Measurements from ENCODE around the gene PGAM5.

Gene PGAM5

GRCh38 chr12:132708150-132708549 is 2.5 kb upstream of the PGAM5 start:
- Histone ChIP-seq H3K27me3 (ENCODE audit: control insufficient read depth in 1 of 2, insufficient read depth in 2 of 2, low read length in 2 of 2) (no peaks in the 10 kb centered on the region), H3K27ac (ENCODE audit: low read depth, low read length) (no peak overlapping the region), H3K9ac (ENCODE audit: low read depth in 1 of 2, low read length in 2 of 2) (no peak overlapping the region), H3K4me3 (ENCODE audit: low read depth in 1 of 2, low read length in 2 of 2) (no peak overlapping the region), H3K36me3 (ENCODE audit: control insufficient read depth in 1 of 2, insufficient read depth in 2 of 2, low read length in 2 of 2) (peaks cover 18 to 20% of the 10 kb centered on the region in 2 donors), H3K9me3 (ENCODE audit: control insufficient read depth in 1 of 2, low read length in 2 of 2) (no peaks in the 10 kb centered on the region), H3K4me1 (ENCODE audit: control insufficient read depth in 1 of 2, insufficient read depth in 2 of 2, low read length in 2 of 2) (peaks cover 0 to 6% of the 10 kb centered on the region in 2 donors)

- Histone ChIP-seq H3K36me3 (ENCODE audit: control insufficient read depth in 1 of 2, insufficient read depth in 2 of 2, low read length in 2 of 2) (peaks cover 7 to 11% of the 10 kb centered on the region in 2 donors), H3K9ac (ENCODE audit: low read depth in 1 of 2, low read length in 2 of 2) (peak overlapping the region; percentile 71 to 86), H3K9me3 (ENCODE audit: control insufficient read depth in 1 of 2, low read length in 2 of 2) (no peaks in the 10 kb centered on the region), H3K4me1 (ENCODE audit: control insufficient read depth in 1 of 2, insufficient read depth in 2 of 2, low read length in 2 of 2) (peaks cover 0 to 6% of the 10 kb centered on the region in 2 donors), H3K27ac (ENCODE audit: low read depth, low read length) (peak overlapping the region; percentile 83), H3K27me3 (ENCODE audit: control insufficient read depth in 1 of 2, insufficient read depth in 2 of 2, low read length in 2 of 2) (no peaks in the 10 kb centered on the region), H3K4me3 (ENCODE audit: low read depth in 1 of 2, low read length in 2 of 2) (peak overlapping the region; percentile 84 to 94)
Measured at GRCh38 chr12:132710043-132710404, 618 bp upstream of the PGAM5 start.

- peak overlapping the region; percentile 67 to 94 for H3K4me3 ChIP-seq (ENCODE audit: low read depth in 1 of 2, low read length in 2 of 2)
- H3K9me3 ChIP-seq (ENCODE audit: control insufficient read depth in 1 of 2, low read length in 2 of 2), result no peaks in the 10 kb centered on the region
- H3K27me3 ChIP-seq (ENCODE audit: control insufficient read depth in 1 of 2, insufficient read depth in 2 of 2, low read length in 2 of 2), result no peaks in the 10 kb centered on the region
- H3K4me1 ChIP-seq (ENCODE audit: control insufficient read depth in 1 of 2, insufficient read depth in 2 of 2, low read length in 2 of 2), result peaks cover 0 to 6% of the 10 kb centered on the region in 2 donors
- H3K36me3 ChIP-seq (ENCODE audit: control insufficient read depth in 1 of 2, insufficient read depth in 2 of 2, low read length in 2 of 2), result peaks cover 7 to 14% of the 10 kb centered on the region in 2 donors
- H3K27ac ChIP-seq (ENCODE audit: low read depth, low read length), result no peak overlapping the region
- H3K9ac ChIP-seq (ENCODE audit: low read depth in 1 of 2, low read length in 2 of 2), result peak overlapping the region; percentile 54 to 69
Measured at GRCh38 chr12:132711080-132711843, 620 bp downstream of the PGAM5 start.

GRCh38 chr12:132713123-132713522 is 2.5 kb downstream of the PGAM5 start:
- Histone ChIP-seq H3K4me3 (ENCODE audit: low read depth in 1 of 2, low read length in 2 of 2) (no peak overlapping the region), H3K36me3 (ENCODE audit: control insufficient read depth in 1 of 2, insufficient read depth in 2 of 2, low read length in 2 of 2) (peaks cover 3 to 18% of the 10 kb centered on the region in 2 donors), H3K9me3 (ENCODE audit: control insufficient read depth in 1 of 2, low read length in 2 of 2) (no peaks in the 10 kb centered on the region), H3K9ac (ENCODE audit: low read depth in 1 of 2, low read length in 2 of 2) (no peak overlapping the region), H3K27me3 (ENCODE audit: control insufficient read depth in 1 of 2, insufficient read depth in 2 of 2, low read length in 2 of 2) (no peaks in the 10 kb centered on the region), H3K4me1 (ENCODE audit: control insufficient read depth in 1 of 2, insufficient read depth in 2 of 2, low read length in 2 of 2) (peaks cover 0 to 6% of the 10 kb centered on the region in 2 donors), H3K27ac (ENCODE audit: low read depth, low read length) (no peak overlapping the region)

GRCh38 chr12:132715874-132716273 is 5.2 kb downstream of the PGAM5 start:
- Histone ChIP-seq H3K4me1 (ENCODE audit: control insufficient read depth in 1 of 2, insufficient read depth in 2 of 2, low read length in 2 of 2) (peaks cover 0 to 6% of the 10 kb centered on the region in 2 donors), H3K9ac (ENCODE audit: low read depth in 1 of 2, low read length in 2 of 2) (no peak overlapping the region), H3K9me3 (ENCODE audit: control insufficient read depth in 1 of 2, low read length in 2 of 2) (no peaks in the 10 kb centered on the region), H3K27me3 (ENCODE audit: control insufficient read depth in 1 of 2, insufficient read depth in 2 of 2, low read length in 2 of 2) (no peaks in the 10 kb centered on the region), H3K36me3 (ENCODE audit: control insufficient read depth in 1 of 2, insufficient read depth in 2 of 2, low read length in 2 of 2) (peaks cover 11 to 39% of the 10 kb centered on the region in 2 donors), H3K27ac (ENCODE audit: low read depth, low read length) (no peak overlapping the region), H3K4me3 (ENCODE audit: low read depth in 1 of 2, low read length in 2 of 2) (no peak overlapping the region)

DNA sequence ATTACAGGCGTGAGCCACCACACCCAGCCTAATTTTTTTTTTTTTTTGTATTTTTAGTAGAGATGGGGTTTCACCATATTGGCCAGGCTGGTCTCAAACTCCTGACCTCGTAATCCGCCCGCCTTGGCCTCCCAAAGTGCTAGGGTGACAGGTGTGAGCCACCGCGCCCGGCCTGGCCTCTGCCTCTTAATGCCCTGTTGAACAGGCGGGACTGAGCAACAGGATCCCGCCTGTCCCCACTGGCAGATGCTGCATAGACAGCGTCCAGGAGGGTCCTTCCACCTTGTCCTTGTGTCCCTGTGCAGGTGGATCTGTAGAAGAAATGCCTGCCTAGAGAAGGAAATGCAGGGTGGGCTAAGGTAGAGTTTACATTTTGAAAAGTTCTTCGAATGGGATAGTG is 5.7 kb downstream of the PGAM5 start:
- Histone ChIP-seq H3K4me3 (ENCODE audit: low read depth in 1 of 2, low read length in 2 of 2) (no peak overlapping the region), H3K36me3 (ENCODE audit: control insufficient read depth in 1 of 2, insufficient read depth in 2 of 2, low read length in 2 of 2) (peaks cover 14 to 44% of the 10 kb centered on the region in 2 donors), H3K9me3 (ENCODE audit: control insufficient read depth in 1 of 2, low read length in 2 of 2) (no peaks in the 10 kb centered on the region), H3K9ac (ENCODE audit: low read depth in 1 of 2, low read length in 2 of 2) (no peak overlapping the region), H3K27me3 (ENCODE audit: control insufficient read depth in 1 of 2, insufficient read depth in 2 of 2, low read length in 2 of 2) (no peaks in the 10 kb centered on the region), H3K27ac (ENCODE audit: low read depth, low read length) (no peak overlapping the region), H3K4me1 (ENCODE audit: control insufficient read depth in 1 of 2, insufficient read depth in 2 of 2, low read length in 2 of 2) (peaks cover 0 to 6% of the 10 kb centered on the region in 2 donors)

- Histone ChIP-seq H3K4me1 (ENCODE audit: control insufficient read depth in 1 of 2, insufficient read depth in 2 of 2, low read length in 2 of 2) (peaks cover 0 to under 1% of the 10 kb centered on the region in 2 donors), H3K27me3 (ENCODE audit: control insufficient read depth in 1 of 2, insufficient read depth in 2 of 2, low read length in 2 of 2) (no peaks in the 10 kb centered on the region), H3K36me3 (ENCODE audit: control insufficient read depth in 1 of 2, insufficient read depth in 2 of 2, low read length in 2 of 2) (peaks cover 17 to 49% of the 10 kb centered on the region in 2 donors), H3K9me3 (ENCODE audit: control insufficient read depth in 1 of 2, low read length in 2 of 2) (no peaks in the 10 kb centered on the region), H3K4me3 (ENCODE audit: low read depth in 1 of 2, low read length in 2 of 2) (no peak overlapping the region), H3K27ac (ENCODE audit: low read depth, low read length) (no peak overlapping the region), H3K9ac (ENCODE audit: low read depth in 1 of 2, low read length in 2 of 2) (no peak overlapping the region)
Measured at GRCh38 chr12:132717011-132717410, 6.4 kb downstream of the PGAM5 start.

DNA sequence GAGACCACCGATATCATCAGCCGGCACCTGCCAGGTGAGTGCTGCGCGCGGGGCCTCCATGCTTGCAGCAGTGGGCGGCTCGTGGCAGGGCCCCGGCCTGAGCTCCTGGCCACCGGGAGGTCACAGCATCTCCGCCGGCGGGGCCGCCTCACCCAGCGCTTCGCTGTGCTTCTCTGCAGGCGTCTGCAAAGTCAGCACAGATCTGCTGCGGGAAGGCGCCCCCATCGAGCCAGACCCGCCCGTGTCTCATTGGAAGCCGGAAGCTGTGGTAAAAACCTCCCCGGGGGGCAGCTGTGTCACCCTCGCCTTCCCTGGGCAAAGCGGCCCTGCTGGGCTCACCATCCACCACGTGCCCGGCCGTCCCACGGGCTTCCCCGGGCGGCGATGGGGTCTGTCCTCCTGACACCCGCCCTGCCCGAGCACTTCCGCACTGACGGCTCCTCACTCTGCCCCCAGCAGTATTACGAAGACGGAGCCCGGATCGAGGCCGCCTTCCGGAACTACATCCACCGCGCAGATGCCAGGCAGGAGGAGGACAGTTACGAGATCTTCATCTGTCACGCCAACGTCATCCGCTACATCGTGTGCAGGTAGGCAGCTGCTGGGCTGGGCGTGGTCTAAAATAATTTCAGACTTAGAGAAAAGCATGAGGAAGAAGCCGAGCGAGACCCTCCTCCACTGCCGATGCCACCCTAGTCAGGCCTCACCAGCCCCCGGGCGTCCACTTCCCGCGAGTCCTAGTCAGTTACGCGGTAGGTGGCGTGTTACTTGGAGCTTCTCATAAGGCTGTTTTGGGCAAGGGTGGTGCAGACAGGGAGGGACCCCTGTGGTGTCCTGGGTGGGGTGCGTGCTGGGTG is 7.1 kb downstream of the PGAM5 start:
- Histone ChIP-seq H3K4me3 (ENCODE audit: low read depth in 1 of 2, low read length in 2 of 2) (no peak overlapping the region), H3K27me3 (ENCODE audit: control insufficient read depth in 1 of 2, insufficient read depth in 2 of 2, low read length in 2 of 2) (no peaks in the 10 kb centered on the region), H3K27ac (ENCODE audit: low read depth, low read length) (no peak overlapping the region), H3K9ac (ENCODE audit: low read depth in 1 of 2, low read length in 2 of 2) (no peak overlapping the region), H3K36me3 (ENCODE audit: control insufficient read depth in 1 of 2, insufficient read depth in 2 of 2, low read length in 2 of 2) (peaks cover 17 to 49% of the 10 kb centered on the region in 2 donors), H3K9me3 (ENCODE audit: control insufficient read depth in 1 of 2, low read length in 2 of 2) (no peaks in the 10 kb centered on the region), H3K4me1 (ENCODE audit: control insufficient read depth in 1 of 2, insufficient read depth in 2 of 2, low read length in 2 of 2) (no peaks in the 10 kb centered on the region)

- Histone ChIP-seq H3K27me3 (ENCODE audit: control insufficient read depth in 1 of 2, insufficient read depth in 2 of 2, low read length in 2 of 2) (no peaks in the 10 kb centered on the region), H3K36me3 (ENCODE audit: control insufficient read depth in 1 of 2, insufficient read depth in 2 of 2, low read length in 2 of 2) (peaks cover 17 to 57% of the 10 kb centered on the region in 2 donors), H3K9ac (ENCODE audit: low read depth in 1 of 2, low read length in 2 of 2) (no peak overlapping the region), H3K4me3 (ENCODE audit: low read depth in 1 of 2, low read length in 2 of 2) (no peak overlapping the region), H3K27ac (ENCODE audit: low read depth, low read length) (no peak overlapping the region), H3K9me3 (ENCODE audit: control insufficient read depth in 1 of 2, low read length in 2 of 2) (no peaks in the 10 kb centered on the region), H3K4me1 (ENCODE audit: control insufficient read depth in 1 of 2, insufficient read depth in 2 of 2, low read length in 2 of 2) (no peaks in the 10 kb centered on the region)
Measured at GRCh38 chr12:132718644-132719043, 8.0 kb downstream of the PGAM5 start.

Data from duodenal mucosa (tissue), 2 donors.